GM12878 (cell line): ENCODE measurements around the gene LCLAT1.

Experiments used
- EZH2 ChIP-seq: IDR thresholded peaks from 2 replicates; pipeline ENCODE4 v1.6.1; 2012; ENCODE audit warnings: low read depth, mild to moderate bottlenecking, control low read depth, inconsistent platforms, low read length, borderline replicate concordance; ENCODE audit not compliant: control insufficient read depth
- NFYB ChIP-seq: IDR thresholded peaks from 2 replicates; pipeline ENCODE4 v1.6.1; 2011; ENCODE audit warnings: low read depth, mild to moderate bottlenecking, low read length, improper control_type of control experiment, moderate library complexity; ENCODE audit not compliant: insufficient read depth
- NRF1 ChIP-seq: conservative IDR thresholded peaks from 2 replicates; pipeline ENCODE4 v1.6.1; 2011; ENCODE audit warnings: mild to moderate bottlenecking, low read depth, low read length, improper control_type of control experiment
- POLR2A ChIP-seq: IDR thresholded peaks from 2 replicates; pipeline ENCODE4 v1.6.1; 2011; ENCODE audit warnings: low read depth, mild to moderate bottlenecking, low read length
- SREBF2 ChIP-seq: IDR thresholded peaks from 2 replicates; pipeline ENCODE4 v1.6.1; 2012; ENCODE audit warnings: mild to moderate bottlenecking, low read length
- ZSCAN29 ChIP-seq: fragments of 450-650 bp; IDR thresholded peaks from 2 replicates; pipeline ENCODE4 v1.6.1; 2017; ENCODE audit warnings: mild to moderate bottlenecking, moderate library complexity
- TF ChIP-seq, protein P1 (sequence below), 3 experiments: IDR thresholded peaks in 2 of 3; conservative IDR thresholded peaks in 1 of 3; 2 replicates each; pipeline ENCODE4 v1.5.1; 2011; ENCODE audit warnings: low read depth in 3 of 3, low read length in 3 of 3, mild to moderate bottlenecking in 3 of 3, control low read depth in 2 of 3, moderate library complexity in 2 of 3, inconsistent platforms in 1 of 3, mixed read lengths in 1 of 3; ENCODE audit not compliant: control insufficient read depth in 2 of 3, insufficient read depth in 1 of 3; ENCODE audit errors: extremely low read depth in 1 of 3
- TF ChIP-seq, protein P2 (sequence below): fragments of 450-650 bp; IDR thresholded peaks from 2 replicates; pipeline ENCODE4 v1.6.1; 2014; ENCODE audit warnings: mild to moderate bottlenecking

DNA sequence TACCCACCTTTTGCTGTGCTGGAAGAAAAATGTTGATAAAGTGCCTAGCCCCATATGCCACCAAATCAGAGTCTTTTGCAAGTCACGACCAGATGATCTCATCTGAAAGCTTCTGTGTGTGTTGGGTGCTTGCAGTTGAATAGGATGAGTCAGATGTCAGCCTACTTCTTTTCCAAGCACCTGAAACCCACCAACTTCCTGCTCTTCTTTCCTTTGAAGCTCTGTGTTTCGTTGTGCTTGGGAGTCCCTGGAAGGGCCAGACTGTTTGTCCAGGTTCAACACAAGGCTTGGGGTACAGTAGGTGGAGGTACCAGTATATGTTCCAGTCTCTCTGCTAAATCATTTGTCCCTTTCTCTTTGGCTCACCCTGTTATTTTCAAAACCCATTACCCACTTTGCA is 36.8 kb upstream of the LCLAT1 start:
- TF ChIP-seq EZH2 (no peak), SREBF2 (no peak), NFYB (no peak), ZSCAN29 (no peak), POLR2A (no peak), NRF1 (no peak)
- TF ChIP-seq, protein P1, sequence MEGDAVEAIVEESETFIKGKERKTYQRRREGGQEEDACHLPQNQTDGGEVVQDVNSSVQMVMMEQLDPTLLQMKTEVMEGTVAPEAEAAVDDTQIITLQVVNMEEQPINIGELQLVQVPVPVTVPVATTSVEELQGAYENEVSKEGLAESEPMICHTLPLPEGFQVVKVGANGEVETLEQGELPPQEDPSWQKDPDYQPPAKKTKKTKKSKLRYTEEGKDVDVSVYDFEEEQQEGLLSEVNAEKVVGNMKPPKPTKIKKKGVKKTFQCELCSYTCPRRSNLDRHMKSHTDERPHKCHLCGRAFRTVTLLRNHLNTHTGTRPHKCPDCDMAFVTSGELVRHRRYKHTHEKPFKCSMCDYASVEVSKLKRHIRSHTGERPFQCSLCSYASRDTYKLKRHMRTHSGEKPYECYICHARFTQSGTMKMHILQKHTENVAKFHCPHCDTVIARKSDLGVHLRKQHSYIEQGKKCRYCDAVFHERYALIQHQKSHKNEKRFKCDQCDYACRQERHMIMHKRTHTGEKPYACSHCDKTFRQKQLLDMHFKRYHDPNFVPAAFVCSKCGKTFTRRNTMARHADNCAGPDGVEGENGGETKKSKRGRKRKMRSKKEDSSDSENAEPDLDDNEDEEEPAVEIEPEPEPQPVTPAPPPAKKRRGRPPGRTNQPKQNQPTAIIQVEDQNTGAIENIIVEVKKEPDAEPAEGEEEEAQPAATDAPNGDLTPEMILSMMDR (IDR thresholded peaks at IDR 0.05 in 2 of 3, conservative IDR thresholded peaks at IDR 0.05 in 1 of 3; ENCODE audit: control insufficient read depth in 2 of 3, extremely low read depth in 1 of 3, insufficient read depth in 1 of 3, low read depth in 3 of 3, low read length in 3 of 3) = no peak
- TF ChIP-seq, protein P2, sequence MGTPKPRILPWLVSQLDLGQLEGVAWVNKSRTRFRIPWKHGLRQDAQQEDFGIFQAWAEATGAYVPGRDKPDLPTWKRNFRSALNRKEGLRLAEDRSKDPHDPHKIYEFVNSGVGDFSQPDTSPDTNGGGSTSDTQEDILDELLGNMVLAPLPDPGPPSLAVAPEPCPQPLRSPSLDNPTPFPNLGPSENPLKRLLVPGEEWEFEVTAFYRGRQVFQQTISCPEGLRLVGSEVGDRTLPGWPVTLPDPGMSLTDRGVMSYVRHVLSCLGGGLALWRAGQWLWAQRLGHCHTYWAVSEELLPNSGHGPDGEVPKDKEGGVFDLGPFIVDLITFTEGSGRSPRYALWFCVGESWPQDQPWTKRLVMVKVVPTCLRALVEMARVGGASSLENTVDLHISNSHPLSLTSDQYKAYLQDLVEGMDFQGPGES = no peak
